Measurements from ENCODE around the gene LGALS1. TPM values are rescaled to one million over a fixed set of nuclear protein-coding genes. Genes with fewer than 3 reads are reported as not detected.

The LGALS1 gene
- total RNA-seq, 1 donor from 2014 or later: 1,816 TPM

- FAIRE-seq (no peak), DNase-seq (ENCODE audit: low read depth) (no peak)
- Histone ChIP-seq H3K36me3 (ENCODE audit: control insufficient read depth, insufficient read depth, low read length) (peaks cover 20% of the 10 kb centered on the region), H3K27me3 (ENCODE audit: control insufficient read depth, insufficient read depth, low read length) (no peaks in the 10 kb centered on the region), H3K4me3 (ENCODE audit: low read depth, low read length) (no peak overlapping the region)
- TF ChIP-seq CTCF (IDR thresholded peaks at IDR 0.05; ENCODE audit: insufficient read depth, low read length, severe bottlenecking): no peak
These were observed 47.9 kb upstream of the LGALS1 start for GRCh38 chr22:37627545-37627944.

- FAIRE-seq (no peak), DNase-seq (ENCODE audit: low read depth) (no peak)
- Histone ChIP-seq H3K36me3 (ENCODE audit: control insufficient read depth, insufficient read depth, low read length) (peaks cover 17% of the 10 kb centered on the region), H3K4me3 (ENCODE audit: low read depth, low read length) (no peak overlapping the region), H3K27me3 (ENCODE audit: control insufficient read depth, insufficient read depth, low read length) (no peaks in the 10 kb centered on the region)
- no peak for TF ChIP-seq CTCF (IDR thresholded peaks at IDR 0.05; ENCODE audit: insufficient read depth, low read length, severe bottlenecking)
These were observed 46.6 kb upstream of the LGALS1 start for GRCh38 chr22:37628830-37629229.

GRCh38 chr22:37629928-37630327 is 45.5 kb upstream of the LGALS1 start:
- DNase-seq (ENCODE audit: low read depth) (no peak), FAIRE-seq (no peak)
- Histone ChIP-seq H3K27me3 (ENCODE audit: control insufficient read depth, insufficient read depth, low read length) (no peaks in the 10 kb centered on the region), H3K4me3 (ENCODE audit: low read depth, low read length) (no peak overlapping the region), H3K36me3 (ENCODE audit: control insufficient read depth, insufficient read depth, low read length) (peaks cover 15% of the 10 kb centered on the region)
- no peak for TF ChIP-seq CTCF (IDR thresholded peaks at IDR 0.05; ENCODE audit: insufficient read depth, low read length, severe bottlenecking)

- FAIRE-seq (no peak), DNase-seq (ENCODE audit: low read depth) (no peak)
- Histone ChIP-seq H3K4me3 (ENCODE audit: low read depth, low read length) (no peak overlapping the region), H3K27me3 (ENCODE audit: control insufficient read depth, insufficient read depth, low read length) (no peaks in the 10 kb centered on the region), H3K36me3 (ENCODE audit: control insufficient read depth, insufficient read depth, low read length) (peaks cover 10% of the 10 kb centered on the region)
- TF ChIP-seq CTCF (IDR thresholded peaks at IDR 0.05; ENCODE audit: insufficient read depth, low read length, severe bottlenecking): no peak
These were observed 44.5 kb upstream of the LGALS1 start for GRCh38 chr22:37630839-37631435.

GRCh38 chr22:37631448-37632173 is 43.8 kb upstream of the LGALS1 start:
- Histone ChIP-seq H3K4me3 (ENCODE audit: low read depth, low read length) (no peak overlapping the region), H3K27me3 (ENCODE audit: control insufficient read depth, insufficient read depth, low read length) (no peaks in the 10 kb centered on the region), H3K36me3 (ENCODE audit: control insufficient read depth, insufficient read depth, low read length) (peaks cover 8% of the 10 kb centered on the region)
- TF ChIP-seq CTCF (IDR thresholded peaks at IDR 0.05; ENCODE audit: insufficient read depth, low read length, severe bottlenecking): no peak
- DNase-seq (ENCODE audit: low read depth): no peak
- no peak for FAIRE-seq
